Muscle layer of colon (tissue), 2 donors: ENCODE results near the gene FCSK.
A peak's percentile ranks its signal among the peaks of the same experiment; 100 is the strongest.
"Not testable (repeated sequence)": the region's sequence is repeated elsewhere in the genome, so short reads cannot be mapped to it uniquely, and the experiment has no call there.

Source experiments
- H3K27ac ChIP-seq: one replicate; pipeline ENCODE4 v1.7.0; 2013; ENCODE audit warnings: low read depth, mild to moderate bottlenecking, low read length, moderate library complexity
- H3K27me3 ChIP-seq, 2 donors: one replicate each; pipeline ENCODE4 v1.7.0; 2013; ENCODE audit warnings: low read length in 2 of 2, mild to moderate bottlenecking in 2 of 2; ENCODE audit not compliant: insufficient read depth in 2 of 2, control insufficient read depth in 1 of 2
- H3K36me3 ChIP-seq: one replicate; pipeline ENCODE4 v1.7.0; 2013; ENCODE audit warnings: mild to moderate bottlenecking, low read length; ENCODE audit not compliant: insufficient read depth
- H3K4me1 ChIP-seq: one replicate; pipeline ENCODE4 v1.7.0; 2013; ENCODE audit warnings: mild to moderate bottlenecking, low read length; ENCODE audit not compliant: insufficient read depth
- H3K4me3 ChIP-seq, 2 donors: one replicate each; pipeline ENCODE4 v1.7.0; 2013; ENCODE audit warnings: low read length in 2 of 2, low read depth in 1 of 2, mild to moderate bottlenecking in 1 of 2, moderate library complexity in 1 of 2
- H3K9ac ChIP-seq: one replicate; pipeline ENCODE4 v1.7.0; 2013; ENCODE audit warnings: low read length
- H3K9me3 ChIP-seq: one replicate; pipeline ENCODE4 v1.7.0; 2013; ENCODE audit warnings: mild to moderate bottlenecking, low read length
- donor health status: abdominal sarcoma.
- donor health status: Adenocarcinoma of cecum.

Gene FCSK

GRCh38 chr16:70523743-70524398, 69.5 kb downstream of the FCSK start, which contains the start of gene SF3B3:
TSS of gene SF3B3 (plus strand) at chr16:70523816. CDS start at chr16:70526657, 2,841 bp downstream.
- Histone ChIP-seq H3K4me3 (peak within 1 kb of the TSS; percentile 89 to 96), H3K27me3 (no peaks in the 10 kb centered on the region), H3K9me3 (no peaks in the 10 kb centered on the region), H3K36me3 (peaks cover 34% of the 10 kb centered on the region), H3K4me1 (peaks cover 27% of the 10 kb centered on the region), H3K9ac (peak within 1 kb of the TSS; percentile 83), H3K27ac (peak within 1 kb of the TSS; percentile 96)

- H3K36me3 ChIP-seq = peaks cover 37% of the 10 kb centered on the region
- H3K4me1 ChIP-seq = peaks cover 27% of the 10 kb centered on the region
These were observed 70.0 kb downstream of the FCSK start for GRCh38 chr16:70524399-70524825.

GRCh38 chr16:70526403-70526802, 72.0 kb downstream of the FCSK start:
- Histone ChIP-seq H3K27me3 (no peaks in the 10 kb centered on the region), H3K4me3 (no peak overlapping the region), H3K36me3 (peaks cover 44% of the 10 kb centered on the region), H3K9ac (no peak overlapping the region), H3K27ac (no peak overlapping the region), H3K4me1 (peaks cover 27% of the 10 kb centered on the region), H3K9me3 (no peaks in the 10 kb centered on the region)

More at GRCh38 chr16:70524399-70524825, 70.0 kb downstream of the FCSK start:
- H3K9me3 ChIP-seq, H3K27me3 ChIP-seq: not testable (repeated sequence)
- Histone ChIP-seq H3K27ac (peak overlapping the region; percentile 96), H3K4me3 (peak overlapping the region; percentile 89 to 96), H3K9ac (peak overlapping the region; percentile 83)

GRCh38 chr16:70527315-70527996, 73.1 kb downstream of the FCSK start:
- Histone ChIP-seq H3K9me3 (no peaks in the 10 kb centered on the region), H3K4me1 (peaks cover 25% of the 10 kb centered on the region), H3K27ac (no peak overlapping the region), H3K9ac (no peak overlapping the region), H3K36me3 (peaks cover 54% of the 10 kb centered on the region), H3K4me3 (no peak overlapping the region), H3K27me3 (no peaks in the 10 kb centered on the region)

GRCh38 chr16:70529051-70529777, 74.8 kb downstream of the FCSK start:
- Histone ChIP-seq H3K27ac (no peak overlapping the region), H3K4me3 (no peak overlapping the region), H3K4me1 (peaks cover 19% of the 10 kb centered on the region), H3K36me3 (peaks cover 71% of the 10 kb centered on the region), H3K9me3 (no peaks in the 10 kb centered on the region), H3K9ac (no peak overlapping the region), H3K27me3 (no peaks in the 10 kb centered on the region)
